Neuron (in vitro differentiated cells): ENCODE data around the gene SDC3.

Experiments used
- H2AFZ ChIP-seq: one replicate; pipeline ENCODE4 v1.6.1; 2013; ENCODE audit warnings: low read depth, mild to moderate bottlenecking, inconsistent platforms, low read length, moderate library complexity
- H3K27me3 ChIP-seq: one replicate; pipeline ENCODE4 v1.6.1; 2013; ENCODE audit warnings: low read length; ENCODE audit not compliant: insufficient read depth
- H3K36me3 ChIP-seq: one replicate; pipeline ENCODE4 v1.6.1; 2013; ENCODE audit warnings: low read length; ENCODE audit not compliant: insufficient read depth
- H3K4me1 ChIP-seq: one replicate; pipeline ENCODE4 v1.6.1; 2013; ENCODE audit warnings: low read length; ENCODE audit not compliant: insufficient read depth
- H3K4me3 ChIP-seq: 2 replicates; pipeline ENCODE4 v1.5.1; 2013; ENCODE audit warnings: mild to moderate bottlenecking, low read length, moderate library complexity
- H3K9me3 ChIP-seq: one replicate; pipeline ENCODE4 v1.6.1; 2013; ENCODE audit warnings: low read length

Gene SDC3

GRCh38 chr1:30851286-30851685 lies 57.3 kb downstream of the SDC3 start:
- Histone ChIP-seq H3K27me3 (no peaks in the 10 kb centered on the region), H3K36me3 (no peaks in the 10 kb centered on the region), H3K9me3 (no peaks in the 10 kb centered on the region), H2AFZ (no peak overlapping the region), H3K4me3 (no peak overlapping the region), H3K4me1 (peaks cover 26% of the 10 kb centered on the region)

- Histone ChIP-seq H3K4me3 (no peak overlapping the region), H3K36me3 (no peaks in the 10 kb centered on the region), H3K4me1 (peaks cover 28% of the 10 kb centered on the region)
Observed at GRCh38 chr1:30850607-30851006, 58.0 kb downstream of the SDC3 start.

DNA sequence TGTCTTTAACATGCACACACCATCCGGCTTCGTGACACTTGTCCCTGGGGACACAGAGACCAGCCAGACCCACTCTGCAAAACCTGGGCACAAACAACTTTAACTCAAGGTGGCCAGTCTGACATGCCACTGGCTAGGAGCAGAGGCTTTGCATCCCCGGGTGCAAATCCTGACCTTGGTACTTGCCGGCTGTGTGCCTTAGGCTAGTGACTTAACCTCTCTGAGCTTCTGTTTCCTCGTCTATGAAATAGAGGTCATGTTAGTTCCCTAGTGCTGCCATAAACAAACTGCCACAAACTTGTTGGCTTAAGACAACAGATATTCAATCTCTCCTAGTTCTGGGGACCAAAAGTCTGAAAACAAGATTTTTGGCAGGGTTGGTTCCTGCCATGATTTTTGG lies 60.4 kb downstream of the SDC3 start:
- no peak overlapping the region for H3K4me3 ChIP-seq
- H3K9me3 ChIP-seq = no peaks in the 10 kb centered on the region
- H3K36me3 ChIP-seq = no peaks in the 10 kb centered on the region
- H3K27me3 ChIP-seq = no peaks in the 10 kb centered on the region
- no peak overlapping the region for H2AFZ ChIP-seq
- peaks cover 35% of the 10 kb centered on the region for H3K4me1 ChIP-seq

More at GRCh38 chr1:30850607-30851006, 58.0 kb downstream of the SDC3 start:
- no peaks in the 10 kb centered on the region for H3K27me3 ChIP-seq
- no peaks in the 10 kb centered on the region for H3K9me3 ChIP-seq
- H2AFZ ChIP-seq = no peak overlapping the region

GRCh38 chr1:30847358-30847972 lies 61.1 kb downstream of the SDC3 start:
- Histone ChIP-seq H3K4me3 (peak overlapping the region; percentile 22), H3K9me3 (no peaks in the 10 kb centered on the region), H2AFZ (no peak overlapping the region), H3K4me1 (peaks cover 37% of the 10 kb centered on the region), H3K27me3 (no peaks in the 10 kb centered on the region), H3K36me3 (no peaks in the 10 kb centered on the region)

- Histone ChIP-seq H3K27me3 (no peaks in the 10 kb centered on the region), H2AFZ (no peak overlapping the region), H3K36me3 (no peaks in the 10 kb centered on the region), H3K4me1 (peaks cover 45% of the 10 kb centered on the region), H3K4me3 (no peak overlapping the region), H3K9me3 (no peaks in the 10 kb centered on the region)
Observed at GRCh38 chr1:30846587-30846986, 62.0 kb downstream of the SDC3 start.

GRCh38 chr1:30845904-30846290 lies 62.7 kb downstream of the SDC3 start:
- H3K4me3 ChIP-seq = no peak overlapping the region
- peaks cover 52% of the 10 kb centered on the region for H3K4me1 ChIP-seq
- H3K9me3 ChIP-seq = no peaks in the 10 kb centered on the region
- H3K36me3 ChIP-seq = no peaks in the 10 kb centered on the region
- H3K27me3 ChIP-seq = no peaks in the 10 kb centered on the region
- H2AFZ ChIP-seq = no peak overlapping the region

GRCh38 chr1:30845237-30845903 lies 63.2 kb downstream of the SDC3 start:
- H3K4me3 ChIP-seq = no peak overlapping the region
- no peaks in the 10 kb centered on the region for H3K9me3 ChIP-seq
- no peaks in the 10 kb centered on the region for H3K27me3 ChIP-seq
- H3K36me3 ChIP-seq = no peaks in the 10 kb centered on the region
- no peak overlapping the region for H2AFZ ChIP-seq
- peaks cover 57% of the 10 kb centered on the region for H3K4me1 ChIP-seq

GRCh38 chr1:30844631-30845030 lies 63.9 kb downstream of the SDC3 start:
- Histone ChIP-seq H3K27me3 (no peaks in the 10 kb centered on the region), H3K4me3 (no peak overlapping the region), H3K4me1 (peaks cover 58% of the 10 kb centered on the region), H3K9me3 (no peaks in the 10 kb centered on the region), H3K36me3 (no peaks in the 10 kb centered on the region), H2AFZ (no peak overlapping the region)

GRCh38 chr1:30842697-30843354 lies 65.7 kb downstream of the SDC3 start:
- no peak overlapping the region for H2AFZ ChIP-seq
- no peaks in the 10 kb centered on the region for H3K9me3 ChIP-seq
- no peak overlapping the region for H3K4me3 ChIP-seq
- H3K4me1 ChIP-seq = peaks cover 57% of the 10 kb centered on the region
- H3K36me3 ChIP-seq = no peaks in the 10 kb centered on the region
- H3K27me3 ChIP-seq = no peaks in the 10 kb centered on the region

- Histone ChIP-seq H3K4me3 (peak overlapping the region; percentile 1), H3K4me1 (peaks cover 43% of the 10 kb centered on the region), H3K9me3 (no peaks in the 10 kb centered on the region), H3K27me3 (no peaks in the 10 kb centered on the region), H2AFZ (no peak overlapping the region), H3K36me3 (no peaks in the 10 kb centered on the region)
Observed at GRCh38 chr1:30840904-30841598, 67.5 kb downstream of the SDC3 start.

DNA sequence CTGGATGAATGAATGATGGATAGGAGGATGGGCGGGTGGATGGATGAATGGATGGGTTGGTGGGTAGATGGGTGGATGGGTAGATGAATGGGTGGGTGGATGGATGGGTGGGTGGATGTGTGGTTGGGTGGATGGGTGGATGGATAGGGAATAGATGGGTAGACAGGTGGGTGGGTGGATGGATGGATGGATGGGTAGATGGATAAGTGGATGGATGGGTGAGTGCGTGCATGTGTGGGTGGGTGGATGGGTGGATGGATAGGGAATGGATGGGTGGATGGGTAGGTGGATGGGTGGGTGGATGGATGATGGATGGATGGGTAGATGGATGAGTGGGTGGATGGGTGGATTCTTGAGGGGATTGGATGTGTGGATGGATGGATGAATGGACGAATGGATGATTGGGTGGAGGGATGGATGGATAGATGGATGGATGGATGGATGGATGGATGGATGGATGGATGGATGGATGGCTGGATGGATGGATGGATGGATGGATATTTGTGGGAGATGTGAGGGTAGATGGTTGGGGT lies 68.7 kb downstream of the SDC3 start:
- H3K4me3 ChIP-seq = no peak overlapping the region
- no peaks in the 10 kb centered on the region for H3K36me3 ChIP-seq
- no peaks in the 10 kb centered on the region for H3K27me3 ChIP-seq
- peaks cover 35% of the 10 kb centered on the region for H3K4me1 ChIP-seq
- H2AFZ ChIP-seq = no peak overlapping the region
- H3K9me3 ChIP-seq = no peaks in the 10 kb centered on the region

DNA sequence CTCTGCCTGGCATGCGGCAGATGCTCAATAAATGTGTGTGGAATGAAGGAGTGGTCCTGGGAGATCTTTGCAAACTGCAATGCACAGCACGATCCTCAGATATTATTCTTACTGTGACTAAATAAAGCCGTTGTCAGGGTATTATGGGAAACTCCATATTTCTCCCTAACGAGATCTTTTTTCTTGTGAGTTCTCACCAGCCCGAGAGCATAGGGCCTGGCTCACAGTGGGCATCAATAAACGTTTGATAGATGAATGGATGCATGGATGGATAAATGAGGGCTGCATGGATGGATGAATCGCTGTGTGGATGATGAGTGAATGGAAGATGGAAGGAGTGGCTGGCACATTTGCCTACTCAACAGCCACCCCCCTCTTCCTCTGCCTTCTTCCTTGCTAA lies 69.6 kb downstream of the SDC3 start:
- Histone ChIP-seq H3K4me1 (peaks cover 26% of the 10 kb centered on the region), H3K4me3 (no peak overlapping the region), H3K36me3 (no peaks in the 10 kb centered on the region), H3K27me3 (no peaks in the 10 kb centered on the region), H3K9me3 (no peaks in the 10 kb centered on the region), H2AFZ (no peak overlapping the region)

DNA sequence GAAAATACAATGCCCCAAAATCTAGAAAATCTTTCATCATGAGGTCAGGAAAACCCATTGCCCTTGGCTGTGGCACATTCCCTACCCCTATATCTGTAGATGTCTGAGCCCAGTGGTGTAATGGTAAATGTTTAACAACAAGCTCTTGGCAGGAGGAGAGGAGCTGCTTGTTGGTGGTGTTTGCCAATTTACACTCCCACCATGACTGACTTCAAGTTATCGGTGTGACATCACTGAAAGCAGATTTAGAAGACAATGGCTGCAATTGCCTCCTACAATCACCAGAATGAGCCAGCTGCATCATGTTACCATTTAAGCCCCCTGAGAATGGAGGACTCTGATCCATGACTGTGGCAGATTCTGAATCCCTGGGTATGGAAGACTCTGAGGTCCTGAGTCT lies 70.9 kb downstream of the SDC3 start:
- no peak overlapping the region for H3K4me3 ChIP-seq
- H3K36me3 ChIP-seq = no peaks in the 10 kb centered on the region
- no peaks in the 10 kb centered on the region for H3K9me3 ChIP-seq
- no peak overlapping the region for H2AFZ ChIP-seq
- H3K4me1 ChIP-seq = peaks cover 23% of the 10 kb centered on the region
- H3K27me3 ChIP-seq = no peaks in the 10 kb centered on the region
